ENCODE results near the gene MIER2. TPM values are rescaled to one million over a fixed set of nuclear protein-coding genes. Genes with fewer than 3 reads are reported as not detected.
A peak's percentile ranks its signal among the peaks of the same experiment; 100 is the strongest.
"Not testable (repeated sequence)": the region's sequence is repeated elsewhere in the genome, so short reads cannot be mapped to it uniquely, and the experiment has no call there.

The MIER2 gene
- total RNA-seq, 1 donor from 2014 or later = 32.0 TPM

- no peak for DNase-seq
- no peaks in the 10 kb centered on the region for H3K4me1 Mint-ChIP-seq
- H3K9me3 Mint-ChIP-seq = no peaks in the 10 kb centered on the region
- no peaks in the 10 kb centered on the region for H3K36me3 Mint-ChIP-seq (ENCODE audit: low read depth)
- intact Hi-C loops (cut with micrococcal nuclease) = no loop called here
- H3K4me3 Mint-ChIP-seq = no peak overlapping the region
- no peak overlapping the region for H3K27ac Mint-ChIP-seq
- H3K27me3 Mint-ChIP-seq = peaks cover 6% of the 10 kb centered on the region
Measured at GRCh38 chr19:279231-279630, 65.4 kb downstream of the MIER2 start.

- Mint-ChIP-seq H3K4me3 (no peak overlapping the region), H3K9me3 (no peaks in the 10 kb centered on the region), H3K27me3 (peaks cover 6% of the 10 kb centered on the region), H3K36me3 (ENCODE audit: low read depth) (no peaks in the 10 kb centered on the region), H3K27ac (no peak overlapping the region), H3K4me1 (no peaks in the 10 kb centered on the region)
- intact Hi-C loops (cut with micrococcal nuclease) = no loop called here
- DNase-seq = no peak
Measured at GRCh38 chr19:277581-278165, 66.9 kb downstream of the MIER2 start.

GRCh38 chr19:277131-277530, 67.5 kb downstream of the MIER2 start:
- no peak for DNase-seq
- intact Hi-C loops (cut with micrococcal nuclease) = no loop called here
- Mint-ChIP-seq H3K4me3 (no peak overlapping the region), H3K9me3 (no peaks in the 10 kb centered on the region), H3K27ac (no peak overlapping the region), H3K4me1 (no peaks in the 10 kb centered on the region), H3K27me3 (peaks cover 7% of the 10 kb centered on the region), H3K36me3 (ENCODE audit: low read depth) (no peaks in the 10 kb centered on the region)

GRCh38 chr19:275958-276646, 68.5 kb downstream of the MIER2 start:
- Mint-ChIP-seq H3K9me3 (no peaks in the 10 kb centered on the region), H3K27ac (no peak overlapping the region), H3K4me3 (no peak overlapping the region), H3K4me1 (no peaks in the 10 kb centered on the region), H3K36me3 (ENCODE audit: low read depth) (no peaks in the 10 kb centered on the region), H3K27me3 (peaks cover 10% of the 10 kb centered on the region)
- DNase-seq = no peak
- intact Hi-C loops (cut with micrococcal nuclease) = no loop called here

- no peak for DNase-seq
- H3K4me1 Mint-ChIP-seq = no peaks in the 10 kb centered on the region
- H3K27me3 Mint-ChIP-seq = peaks cover 10% of the 10 kb centered on the region
- H3K27ac Mint-ChIP-seq = no peak overlapping the region
- no peaks in the 10 kb centered on the region for H3K9me3 Mint-ChIP-seq
- intact Hi-C loops (cut with micrococcal nuclease) = no loop called here
- H3K4me3 Mint-ChIP-seq = no peak overlapping the region
- no peaks in the 10 kb centered on the region for H3K36me3 Mint-ChIP-seq (ENCODE audit: low read depth)
Measured at GRCh38 chr19:275000-275399, 69.6 kb downstream of the MIER2 start.

GRCh38 chr19:273393-273792, 71.2 kb downstream of the MIER2 start:
- Mint-ChIP-seq H3K27ac (no peak overlapping the region), H3K4me3 (no peak overlapping the region), H3K27me3 (peaks cover 14% of the 10 kb centered on the region), H3K4me1 (no peaks in the 10 kb centered on the region), H3K36me3 (ENCODE audit: low read depth) (no peaks in the 10 kb centered on the region), H3K9me3 (no peaks in the 10 kb centered on the region)
- intact Hi-C loops (cut with micrococcal nuclease) = no loop called here
- no peak for DNase-seq

- peaks cover 15% of the 10 kb centered on the region for H3K27me3 Mint-ChIP-seq
- H3K4me1 Mint-ChIP-seq = peaks cover 2% of the 10 kb centered on the region
- no peak for DNase-seq
- no peaks in the 10 kb centered on the region for H3K9me3 Mint-ChIP-seq
- H3K27ac Mint-ChIP-seq = no peak overlapping the region
- H3K4me3 Mint-ChIP-seq = no peak overlapping the region
- H3K36me3 Mint-ChIP-seq (ENCODE audit: low read depth) = no peaks in the 10 kb centered on the region
- intact Hi-C loops (cut with micrococcal nuclease) = no loop called here
Measured at GRCh38 chr19:271856-272255, 72.7 kb downstream of the MIER2 start.

GRCh38 chr19:270766-271318, 73.8 kb downstream of the MIER2 start:
- H3K4me3 Mint-ChIP-seq; intact Hi-C loops (cut with micrococcal nuclease); H3K36me3 Mint-ChIP-seq (ENCODE audit: low read depth); H3K9me3 Mint-ChIP-seq; DNase-seq; H3K27ac Mint-ChIP-seq; H3K4me1 Mint-ChIP-seq: not testable (repeated sequence)
- H3K27me3 Mint-ChIP-seq = peaks cover 25% of the 10 kb centered on the region

- Mint-ChIP-seq H3K4me1 (peaks cover 7% of the 10 kb centered on the region), H3K36me3 (ENCODE audit: low read depth) (no peaks in the 10 kb centered on the region), H3K4me3 (no peak overlapping the region), H3K9me3 (no peaks in the 10 kb centered on the region), H3K27me3 (peaks cover 35% of the 10 kb centered on the region), H3K27ac (no peak overlapping the region)
- no peak for DNase-seq
- intact Hi-C loops (cut with micrococcal nuclease) = no loop called here
Measured at GRCh38 chr19:269241-269640, 75.4 kb downstream of the MIER2 start.

- peak overlapping the region; percentile 76 for H3K27ac Mint-ChIP-seq
- intact Hi-C loops (cut with micrococcal nuclease) = no loop called here
- DNase-seq = no peak
- no peaks in the 10 kb centered on the region for H3K9me3 Mint-ChIP-seq
- H3K4me3 Mint-ChIP-seq = peak overlapping the region; percentile 23
- no peaks in the 10 kb centered on the region for H3K36me3 Mint-ChIP-seq (ENCODE audit: low read depth)
- H3K27me3 Mint-ChIP-seq = peaks cover 23% of the 10 kb centered on the region
- peaks cover 15% of the 10 kb centered on the region for H3K4me1 Mint-ChIP-seq
Measured at GRCh38 chr19:262125-262524, 82.5 kb downstream of the MIER2 start.

- H3K27ac Mint-ChIP-seq; intact Hi-C loops (cut with micrococcal nuclease); H3K36me3 Mint-ChIP-seq (ENCODE audit: low read depth); H3K4me3 Mint-ChIP-seq; H3K9me3 Mint-ChIP-seq; H3K4me1 Mint-ChIP-seq: not testable (repeated sequence)
- peak; percentile 43 for DNase-seq
- peaks cover 31% of the 10 kb centered on the region for H3K27me3 Mint-ChIP-seq
Measured at GRCh38 chr19:256804-257203, 87.8 kb downstream of the MIER2 start.

Other genes with a start within 250 kb of the MIER2 start
- gene OR4F17, start 237.7 kb downstream of the MIER2 start, total RNA-seq = not detected in 2 replicates
- 0.07 and 0.24 TPM in 2 replicates for gene PLPP2, start 53.4 kb downstream of the MIER2 start, total RNA-seq
- gene C2CD4C, start 64.4 kb upstream of the MIER2 start, total RNA-seq = 0.07 and 0.17 TPM in 2 replicates
- not detected in 2 replicates for gene SHC2, start 116.2 kb upstream of the MIER2 start, total RNA-seq
- gene MADCAM1, start 151.7 kb upstream of the MIER2 start, total RNA-seq = 0.14 and 0.19 TPM in 2 replicates
- gene TPGS1, start 162.7 kb upstream of the MIER2 start, total RNA-seq = 13.5 and 15.6 TPM in 2 replicates
- gene CDC34, start 187.0 kb upstream of the MIER2 start, total RNA-seq = 52.8 and 55.0 TPM in 2 replicates
- 37.6 and 40.9 TPM in 2 replicates for gene GZMM, start 199.3 kb upstream of the MIER2 start, total RNA-seq
- gene BSG, start 227.8 kb upstream of the MIER2 start, total RNA-seq = 291 and 297 TPM in 2 replicates
- gene HCN2, start 245.1 kb upstream of the MIER2 start, total RNA-seq = 1.1 TPM in 2 replicates

Measured in activated CD4-positive, alpha-beta T cell treated with anti-CD3 and anti-CD28 coated beads, Interleukin-2, amount 10 ng/mL, durations not matched to agents 24 days and 14 days (primary cell).